8988T (cell line): ENCODE measurements around the gene FAM13A.
"Not testable (repeated sequence)": the region's sequence is repeated elsewhere in the genome, so short reads cannot be mapped to it uniquely, and the experiment has no call there.

Experiments used
- DNase-seq: peaks from one replicate; pipeline ENCODE4 v3.0.0; 2011

FAM13A gene

GRCh38 chr4:88955580-88956380, 101.2 kb downstream of the FAM13A start:
- DNase-seq = no peak

- DNase-seq = no peak
These were observed 103.6 kb downstream of the FAM13A start for GRCh38 chr4:88953400-88953799.

GRCh38 chr4:88952081-88952480, 104.9 kb downstream of the FAM13A start:
- DNase-seq = no peak

GRCh38 chr4:88949605-88950004, 107.4 kb downstream of the FAM13A start:
- no peak for DNase-seq

GRCh38 chr4:88940506-88940905, 116.5 kb downstream of the FAM13A start:
- DNase-seq = no peak

GRCh38 chr4:88939697-88940096, 117.3 kb downstream of the FAM13A start:
- DNase-seq = no peak

GRCh38 chr4:88938138-88938537, 118.8 kb downstream of the FAM13A start:
- no peak for DNase-seq

- DNase-seq = no peak
These were observed 119.9 kb downstream of the FAM13A start for GRCh38 chr4:88937081-88937480.

- DNase-seq = no peak
These were observed 123.4 kb downstream of the FAM13A start for GRCh38 chr4:88933414-88934160.

GRCh38 chr4:88928852-88929251, 128.1 kb downstream of the FAM13A start:
- DNase-seq = no peak

- no peak for DNase-seq
These were observed 129.6 kb downstream of the FAM13A start for GRCh38 chr4:88927420-88927819.

GRCh38 chr4:88919056-88919455, 137.9 kb downstream of the FAM13A start:
- DNase-seq = no peak

GRCh38 chr4:88913181-88913580, 143.8 kb downstream of the FAM13A start:
- DNase-seq = not testable (repeated sequence)

GRCh38 chr4:88911246-88912212, 145.5 kb downstream of the FAM13A start:
- DNase-seq = no peak

- DNase-seq = no peak
These were observed 146.9 kb downstream of the FAM13A start for GRCh38 chr4:88910101-88910500.

GRCh38 chr4:88908521-88908920, 148.5 kb downstream of the FAM13A start:
- DNase-seq = no peak

GRCh38 chr4:88908003-88908402, 149.0 kb downstream of the FAM13A start:
- no peak for DNase-seq

- DNase-seq = no peak
These were observed 149.5 kb downstream of the FAM13A start for GRCh38 chr4:88907478-88907877.

- DNase-seq = not testable (repeated sequence)
These were observed 152.7 kb downstream of the FAM13A start for GRCh38 chr4:88904240-88904639.

GRCh38 chr4:88900432-88900831, 156.6 kb downstream of the FAM13A start:
- DNase-seq = no peak

GRCh38 chr4:88897752-88898151, 159.2 kb downstream of the FAM13A start:
- no peak for DNase-seq

- DNase-seq = no peak
These were observed 159.8 kb downstream of the FAM13A start for GRCh38 chr4:88897180-88897579.

GRCh38 chr4:88893961-88894360, 163.0 kb downstream of the FAM13A start:
- DNase-seq = no peak
